Measurements from ENCODE around the gene CFAP97D2.

DNA sequence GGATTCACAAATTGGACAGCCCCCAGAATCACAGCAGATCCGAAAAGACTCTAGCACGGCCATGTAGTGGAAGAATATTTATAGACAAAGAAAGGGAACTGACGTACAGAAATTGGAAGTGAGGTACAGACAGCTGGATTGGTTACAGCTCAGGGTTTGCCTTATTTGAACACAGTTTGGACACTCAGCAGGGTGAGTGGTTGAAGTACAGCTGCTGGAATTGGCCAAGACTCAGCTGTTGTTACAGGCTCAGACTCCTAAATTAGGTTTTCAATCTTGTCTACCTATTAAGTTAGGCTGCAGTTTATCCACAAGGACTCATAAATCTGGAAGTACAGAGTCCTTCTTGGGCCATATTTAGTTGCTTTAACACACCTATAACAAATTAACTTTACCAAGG is 5.8 kb upstream of the CFAP97D2 start:
- TF ChIP-seq POLR2AphosphoS5 (IDR thresholded peaks at IDR 0.05; ENCODE audit: borderline replicate concordance, low read depth, low read length) (no peak), EZH2 (IDR thresholded peaks at IDR 0.05) (no peak)

All from SK-N-MC (cell line).